Activated T-cell treated with anti-CD3 and anti-CD28 coated beads for 48 hours (primary cell): ENCODE data around the gene PRSS50.

Experiments
- DNase-seq: peaks from one replicate; pipeline ENCODE4 v3.0.0-alpha.2; 2020; ENCODE audit warnings: low read depth

Gene PRSS50

DNA sequence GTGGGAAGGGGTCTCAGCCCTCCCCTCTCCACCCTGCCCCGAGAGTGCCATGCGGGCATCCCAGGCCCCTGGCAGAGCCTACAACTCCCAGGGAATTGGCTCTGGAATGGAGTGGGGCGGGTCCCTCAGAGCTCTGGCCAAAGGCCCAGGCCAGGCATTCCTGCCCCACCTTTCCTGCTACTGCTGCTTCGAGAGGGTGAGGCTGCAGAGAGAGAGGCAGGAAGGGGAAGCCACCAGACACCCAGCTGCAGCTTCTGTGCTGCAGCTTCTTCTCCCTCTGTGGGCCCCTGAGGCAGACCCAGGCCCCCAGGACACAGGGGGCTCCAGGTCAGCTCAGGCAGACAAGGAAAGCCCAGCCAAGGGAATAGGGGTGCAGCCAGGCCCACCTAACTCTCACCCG lies 26.9 kb downstream of the PRSS50 start:
- no peak for DNase-seq

DNA sequence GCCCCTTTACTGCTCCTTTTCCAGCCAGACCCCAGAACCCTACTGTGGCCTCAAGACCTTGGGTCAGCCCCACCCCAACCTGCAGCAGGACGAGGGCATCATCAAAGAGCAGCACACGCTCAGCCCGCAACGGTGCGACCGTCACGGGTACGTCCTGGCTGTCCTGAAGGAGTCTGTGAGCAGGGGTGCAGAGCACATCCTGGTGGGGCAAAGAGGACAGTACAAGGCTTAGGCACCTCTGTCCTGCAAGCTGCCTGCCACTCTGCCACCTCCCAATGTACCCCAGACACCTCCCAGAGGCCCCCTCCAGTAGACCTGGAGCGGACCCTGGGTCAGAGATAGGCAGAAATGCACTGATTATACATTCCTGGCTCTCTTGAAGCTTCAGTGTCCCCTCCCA lies 32.2 kb downstream of the PRSS50 start:
- no peak for DNase-seq

- DNase-seq: no peak
Measured at GRCh38 chr3:46684891-46685290, 32.8 kb downstream of the PRSS50 start.

DNA sequence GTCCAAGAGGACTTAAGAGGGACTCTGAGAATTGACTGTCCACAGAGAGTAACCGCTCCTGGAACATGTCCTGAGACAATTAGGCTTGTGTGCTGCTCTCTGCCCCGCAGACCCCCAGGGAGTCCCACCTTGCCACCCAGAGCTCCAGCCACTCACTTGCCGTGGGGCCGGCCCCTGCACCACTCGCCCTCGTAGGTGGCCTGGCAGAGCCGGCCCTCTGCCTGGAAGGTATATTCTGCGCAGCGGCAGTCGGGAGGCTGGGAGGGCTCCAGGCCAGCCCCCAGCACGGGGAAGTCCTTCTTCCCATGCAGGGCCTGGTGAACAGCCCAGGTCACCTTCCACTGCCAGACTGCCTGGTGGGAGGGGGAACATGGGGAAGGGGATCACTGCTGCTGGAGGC lies 34.7 kb downstream of the PRSS50 start:
- no peak for DNase-seq

DNA sequence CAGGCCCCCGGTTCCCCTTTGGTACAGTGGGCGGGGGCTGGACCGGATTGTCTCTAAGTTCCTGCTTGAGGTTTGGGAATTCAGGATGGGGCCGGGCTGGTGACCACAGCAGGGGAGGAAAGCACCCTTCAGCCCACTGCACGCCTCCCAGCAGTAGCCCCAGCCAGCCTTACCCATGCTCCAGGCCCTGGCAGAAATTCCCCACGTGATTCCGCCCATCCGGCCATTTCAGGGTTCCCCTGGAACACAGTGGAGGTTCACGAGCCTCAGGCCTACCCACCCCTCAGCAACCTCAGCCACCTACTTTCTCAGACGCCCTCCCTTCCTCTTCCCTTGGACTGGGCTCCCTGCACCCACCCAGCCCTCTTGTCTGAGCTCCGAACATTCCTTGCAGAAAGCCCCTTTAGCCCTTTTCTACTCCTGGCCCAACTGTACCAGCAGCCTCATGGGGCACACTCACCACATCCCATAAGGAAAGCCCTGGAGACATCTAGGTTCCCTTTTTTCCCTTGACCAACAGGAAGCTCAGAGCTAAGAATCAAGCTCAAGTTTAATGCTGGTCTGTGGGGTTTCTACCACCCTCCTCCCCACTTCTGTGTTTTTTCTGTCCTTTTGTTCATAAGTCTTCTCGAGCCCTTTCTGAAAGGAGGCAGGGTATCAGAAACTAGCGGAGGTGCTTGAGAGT lies 35.7 kb downstream of the PRSS50 start:
- no peak for DNase-seq

GRCh38 chr3:46681387-46681786 lies 36.3 kb downstream of the PRSS50 start:
- DNase-seq: no peak

GRCh38 chr3:46680298-46680826 lies 37.3 kb downstream of the PRSS50 start:
- DNase-seq: no peak

- no peak for DNase-seq
Measured at GRCh38 chr3:46679681-46680080, 38.0 kb downstream of the PRSS50 start.

- DNase-seq: no peak
Measured at GRCh38 chr3:46678280-46678679, 39.4 kb downstream of the PRSS50 start.

- DNase-seq: no peak
Measured at GRCh38 chr3:46677411-46677726, 40.3 kb downstream of the PRSS50 start.

DNA sequence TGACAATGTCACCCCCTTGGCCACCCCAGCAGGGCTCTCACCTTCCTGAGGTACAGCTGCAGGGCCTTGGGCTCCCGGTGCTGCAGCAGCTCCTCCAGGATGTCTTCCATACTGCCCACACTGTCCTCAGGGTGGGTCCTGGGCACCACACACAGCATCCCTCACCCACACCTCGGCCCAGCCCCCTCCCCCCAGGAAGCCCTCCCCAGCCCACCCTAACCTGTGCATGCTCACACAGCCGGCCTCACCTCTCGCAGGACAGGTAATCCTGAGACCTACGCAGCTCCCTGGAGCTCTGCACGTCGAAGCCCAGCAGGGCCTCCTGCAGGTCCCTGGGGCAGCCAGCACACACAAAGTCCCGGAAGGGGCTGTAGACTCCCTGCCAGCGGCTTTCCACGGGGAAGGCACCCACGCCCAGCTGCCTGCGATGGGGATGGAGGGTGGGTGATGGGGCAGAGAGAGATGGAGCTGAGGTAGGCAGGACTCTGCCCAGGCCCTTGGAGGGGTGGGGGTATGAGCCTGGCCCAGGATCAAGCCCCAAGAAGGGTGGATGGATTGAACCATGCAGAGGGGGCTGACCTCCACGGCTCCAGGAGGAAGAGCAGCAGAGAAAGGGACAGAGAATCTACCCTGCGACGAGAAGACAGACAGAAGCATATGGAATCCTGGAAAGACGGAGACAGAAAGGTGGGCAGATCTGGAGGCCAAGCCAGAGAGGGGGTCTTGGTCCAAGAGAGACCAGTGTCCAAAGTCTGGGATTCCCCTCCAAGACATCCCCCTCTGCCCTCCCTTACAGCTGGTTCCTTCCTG lies 40.9 kb downstream of the PRSS50 start:
- no peak for DNase-seq

GRCh38 chr3:46675843-46676567 lies 41.7 kb downstream of the PRSS50 start:
- no peak for DNase-seq

GRCh38 chr3:46675426-46675825 lies 42.2 kb downstream of the PRSS50 start:
- DNase-seq: no peak

DNA sequence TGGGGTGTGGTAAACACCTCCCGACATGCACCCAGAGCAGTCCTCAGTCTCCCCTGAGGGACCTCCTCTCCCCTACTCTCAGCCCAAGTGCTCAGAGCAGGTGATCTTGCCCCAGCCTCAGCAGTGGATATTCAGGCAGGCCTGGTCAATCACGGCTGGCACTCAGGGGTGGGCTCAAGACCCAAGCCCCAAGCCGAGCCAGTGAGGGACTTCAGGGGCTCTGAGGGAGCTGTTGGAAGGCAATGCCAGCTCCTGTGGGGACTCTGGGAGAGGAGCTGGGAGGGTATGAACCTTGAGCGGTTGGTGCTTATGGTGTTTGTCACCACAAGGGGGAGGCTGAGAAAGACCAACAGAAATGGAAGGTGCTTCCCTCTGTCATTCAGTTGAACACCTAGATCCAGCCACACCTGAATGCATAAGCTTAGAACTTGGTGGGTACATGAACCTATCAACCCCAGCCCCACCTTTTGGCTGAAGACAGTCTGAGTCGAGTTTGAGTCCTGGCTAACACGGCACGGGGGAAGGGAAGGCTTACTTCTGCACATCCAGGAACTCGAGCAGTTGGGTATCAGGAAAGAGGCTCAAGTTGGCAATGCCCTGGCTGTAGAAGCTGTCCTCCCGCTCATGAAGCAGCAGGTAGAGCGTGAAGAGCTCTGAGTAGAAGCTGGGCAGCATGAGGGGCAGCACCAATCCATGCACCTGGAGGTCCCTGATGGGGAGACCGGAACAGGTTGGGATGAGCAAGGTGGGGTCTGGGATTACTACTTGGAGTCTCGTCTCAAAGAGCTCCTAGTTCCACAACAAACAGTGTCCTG lies 43.4 kb downstream of the PRSS50 start:
- DNase-seq: no peak

GRCh38 chr3:46673151-46674030 lies 44.3 kb downstream of the PRSS50 start:
- DNase-seq: no peak

- DNase-seq: no peak
Measured at GRCh38 chr3:46672349-46672695, 45.3 kb downstream of the PRSS50 start.

- DNase-seq: no peak
Measured at GRCh38 chr3:46671541-46672348, 45.9 kb downstream of the PRSS50 start.

- DNase-seq: no peak
Measured at GRCh38 chr3:46670891-46671427, 46.7 kb downstream of the PRSS50 start.

DNA sequence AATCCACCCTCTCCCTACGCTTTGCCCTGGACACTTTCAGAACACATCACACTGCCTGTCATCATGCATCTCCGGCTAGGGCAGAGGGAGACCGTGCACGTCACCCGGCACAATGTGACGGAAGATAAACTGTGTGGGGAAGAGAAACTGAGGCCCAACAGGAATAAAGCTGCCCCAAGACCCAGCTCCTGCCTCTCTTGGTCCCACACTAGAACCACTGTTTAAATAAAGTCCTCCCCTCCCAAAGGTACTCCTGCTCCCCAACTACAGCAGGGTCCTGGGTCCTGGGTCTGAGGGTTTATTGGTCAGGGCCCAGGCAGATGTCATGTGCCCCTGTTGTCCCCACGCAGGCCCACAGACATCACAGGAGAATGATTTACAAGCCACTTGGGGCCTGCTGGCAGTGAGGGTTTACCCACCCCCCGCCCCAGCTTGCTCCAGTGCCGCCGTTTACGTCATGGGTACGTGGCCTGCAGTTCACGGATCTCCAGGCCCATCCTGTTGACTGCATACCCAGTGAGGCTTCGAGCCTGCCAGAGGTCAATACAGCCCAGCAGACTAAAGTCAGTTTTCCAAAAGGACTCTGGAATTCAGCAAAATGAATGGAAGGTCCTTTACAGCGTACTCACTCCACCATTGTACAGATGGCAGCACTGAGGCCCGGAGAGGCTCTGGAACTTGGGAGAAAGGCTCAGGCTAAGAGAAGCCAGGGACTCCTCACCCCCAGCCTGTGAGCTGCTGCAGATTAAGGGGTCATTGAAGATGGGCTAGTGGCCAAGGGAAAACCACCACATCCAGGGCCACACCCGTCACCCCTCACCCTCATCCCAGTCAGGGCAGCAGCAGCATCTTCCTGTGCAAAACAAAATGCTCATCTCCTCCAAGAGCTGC lies 47.4 kb downstream of the PRSS50 start:
- no peak for DNase-seq
